NT2/D1 (cell line): ENCODE results near the gene SFXN5.

Experiments used
- DNase-seq: peaks from one replicate; pipeline ENCODE4 v3.0.0-alpha.2; 2011; ENCODE audit warnings: low read depth, low spot score
- H3K27me3 ChIP-seq: 2 replicates; pipeline ENCODE4 v1.6.0; 2011; ENCODE audit warnings: mild to moderate bottlenecking; ENCODE audit not compliant: insufficient read length, insufficient read depth
- H3K36me3 ChIP-seq: 2 replicates; pipeline ENCODE4 v1.6.1; 2011; ENCODE audit warnings: mild to moderate bottlenecking, low read length, mixed read lengths; ENCODE audit not compliant: insufficient read depth, insufficient read length
- H3K4me1 ChIP-seq: 2 replicates; pipeline ENCODE4 v1.5.1; 2011; ENCODE audit not compliant: insufficient read depth, insufficient read length
- H3K4me3 ChIP-seq: 2 replicates; pipeline ENCODE4 v1.5.1; 2011; ENCODE audit warnings: low read depth; ENCODE audit not compliant: insufficient read length
- H3K9ac ChIP-seq: 2 replicates; pipeline ENCODE4 v1.6.0; 2011; ENCODE audit warnings: low read depth; ENCODE audit not compliant: insufficient read length
- H3K9me3 ChIP-seq: 2 replicates; pipeline ENCODE4 v1.5.1; 2011; ENCODE audit warnings: mild to moderate bottlenecking, low read length; ENCODE audit not compliant: insufficient read depth
- SUZ12 ChIP-seq: IDR thresholded peaks from 2 replicates; pipeline ENCODE4 v1.6.1; 2011; ENCODE audit not compliant: insufficient read length, insufficient read depth; ENCODE audit errors: extremely low read depth
- YY1 ChIP-seq: IDR thresholded peaks from 2 replicates; pipeline ENCODE4 v1.6.1; 2011; ENCODE audit not compliant: insufficient read length, insufficient read depth
- ZNF274 ChIP-seq: IDR thresholded peaks from 2 replicates; pipeline ENCODE4 v1.6.1; 2011; ENCODE audit warnings: mild to moderate bottlenecking, low read depth, low read length

Gene SFXN5

DNA sequence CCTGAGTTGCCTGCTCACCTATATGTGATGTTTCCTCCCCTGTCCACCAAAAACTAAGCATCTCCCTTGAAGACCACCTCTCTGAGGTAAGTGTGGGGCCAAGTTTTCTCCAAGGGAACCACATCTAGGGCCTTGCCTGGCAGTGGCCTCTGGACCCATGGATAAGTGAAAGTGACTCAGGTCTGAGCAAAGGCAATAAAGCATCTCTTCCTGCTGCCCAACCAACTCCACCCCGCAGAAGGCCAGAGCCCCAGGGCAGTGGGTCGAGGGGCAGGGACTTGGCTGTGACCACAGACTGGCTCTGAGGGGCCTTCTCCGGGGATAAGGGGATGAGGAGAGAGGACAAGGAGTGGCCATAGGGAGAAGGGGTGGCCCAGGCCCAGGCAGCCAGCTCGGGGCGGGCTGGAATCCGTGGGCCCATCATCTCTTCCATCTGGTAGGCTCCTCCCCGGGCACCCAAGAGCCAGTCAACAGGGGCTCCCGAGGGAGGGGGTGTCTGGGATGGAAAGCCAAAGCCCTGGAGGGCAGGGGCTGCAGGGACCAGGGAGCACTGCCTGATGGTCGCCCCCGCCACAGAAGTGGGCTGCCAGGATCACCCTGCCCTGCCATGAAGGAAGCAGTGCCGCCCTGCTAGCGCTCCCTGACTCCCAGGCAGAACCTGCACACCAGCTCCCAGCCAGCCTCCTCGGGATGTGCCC lies 120.8 kb downstream of the SFXN5 start:
- peaks cover 11% of the 10 kb centered on the region for H3K4me1 ChIP-seq
- no peak overlapping the region for H3K4me3 ChIP-seq
- no peaks in the 10 kb centered on the region for H3K27me3 ChIP-seq
- no peaks in the 10 kb centered on the region for H3K9me3 ChIP-seq
- H3K36me3 ChIP-seq, result peaks cover 9% of the 10 kb centered on the region
- DNase-seq, result no peak
- TF ChIP-seq ZNF274 (no peak), YY1 (no peak), SUZ12 (no peak)
- no peak overlapping the region for H3K9ac ChIP-seq

- TF ChIP-seq ZNF274 (no peak), SUZ12 (no peak), YY1 (no peak)
- peaks cover 8% of the 10 kb centered on the region for H3K4me1 ChIP-seq
- DNase-seq, result no peak
- H3K9me3 ChIP-seq, result no peaks in the 10 kb centered on the region
- H3K9ac ChIP-seq, result no peak overlapping the region
- peaks cover 16% of the 10 kb centered on the region for H3K36me3 ChIP-seq
- H3K4me3 ChIP-seq, result no peak overlapping the region
- no peaks in the 10 kb centered on the region for H3K27me3 ChIP-seq
Measured at GRCh38 chr2:72949642-72950041, 121.9 kb downstream of the SFXN5 start.

- TF ChIP-seq ZNF274 (no peak), SUZ12 (no peak), YY1 (no peak)
- no peak overlapping the region for H3K9ac ChIP-seq
- peaks cover 21% of the 10 kb centered on the region for H3K36me3 ChIP-seq
- no peak overlapping the region for H3K4me3 ChIP-seq
- H3K4me1 ChIP-seq, result peaks cover 8% of the 10 kb centered on the region
- no peaks in the 10 kb centered on the region for H3K9me3 ChIP-seq
- no peaks in the 10 kb centered on the region for H3K27me3 ChIP-seq
- DNase-seq, result no peak
Measured at GRCh38 chr2:72949045-72949444, 122.5 kb downstream of the SFXN5 start.

DNA sequence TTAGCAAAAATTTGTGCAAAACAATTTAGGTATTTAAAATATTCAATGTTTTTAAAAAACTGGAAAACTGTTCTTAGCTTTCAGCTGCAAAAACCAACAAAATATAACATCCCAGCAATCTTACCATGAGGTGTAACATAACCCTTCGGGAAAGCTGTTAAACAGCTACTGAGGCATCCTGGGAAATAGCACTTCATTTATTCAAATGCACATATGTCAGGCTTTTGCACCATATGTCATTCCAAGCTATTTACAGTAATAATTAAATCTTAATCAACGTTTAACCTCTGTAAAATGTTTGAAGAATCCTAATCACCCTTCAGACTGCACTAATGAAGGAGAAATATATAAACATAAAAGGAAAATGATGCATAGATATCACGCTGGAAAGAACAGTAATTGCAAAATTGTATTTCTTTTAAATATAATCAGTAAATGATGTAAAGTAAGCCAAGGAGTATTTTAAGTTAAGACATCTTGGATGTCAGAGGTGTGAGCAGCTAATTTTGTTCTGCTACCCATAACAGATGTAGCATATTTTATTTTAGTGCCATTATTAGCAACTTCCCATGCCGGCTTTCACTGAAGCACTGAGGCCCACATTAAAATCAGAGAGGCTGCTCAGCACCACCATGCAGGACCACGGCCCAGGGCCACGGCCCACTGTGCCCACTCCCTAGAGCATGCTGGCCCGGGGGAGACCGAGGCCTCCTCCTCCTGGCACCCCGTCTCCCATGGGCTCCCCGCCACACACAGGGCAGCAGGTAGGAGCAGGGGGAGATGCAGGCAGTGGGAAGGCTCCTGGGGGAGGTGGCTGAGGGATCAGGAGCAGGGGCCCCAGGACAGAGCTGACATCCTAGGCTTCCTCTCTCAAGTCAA lies 123.3 kb downstream of the SFXN5 start:
- no peaks in the 10 kb centered on the region for H3K9me3 ChIP-seq
- no peak overlapping the region for H3K4me3 ChIP-seq
- H3K36me3 ChIP-seq, result peaks cover 27% of the 10 kb centered on the region
- no peak for DNase-seq
- H3K4me1 ChIP-seq, result peaks cover 8% of the 10 kb centered on the region
- TF ChIP-seq SUZ12 (no peak), ZNF274 (no peak), YY1 (no peak)
- no peaks in the 10 kb centered on the region for H3K27me3 ChIP-seq
- no peak overlapping the region for H3K9ac ChIP-seq

- DNase-seq, result no peak
- no peak overlapping the region for H3K4me3 ChIP-seq
- no peaks in the 10 kb centered on the region for H3K9me3 ChIP-seq
- TF ChIP-seq YY1 (no peak), SUZ12 (no peak), ZNF274 (no peak)
- H3K4me1 ChIP-seq, result peaks cover 7% of the 10 kb centered on the region
- H3K36me3 ChIP-seq, result peaks cover 30% of the 10 kb centered on the region
- no peaks in the 10 kb centered on the region for H3K27me3 ChIP-seq
- H3K9ac ChIP-seq, result no peak overlapping the region
Measured at GRCh38 chr2:72946466-72946865, 125.0 kb downstream of the SFXN5 start.

- H3K4me3 ChIP-seq, result no peak overlapping the region
- no peaks in the 10 kb centered on the region for H3K27me3 ChIP-seq
- TF ChIP-seq YY1, result no peak
- no peak for DNase-seq
- H3K36me3 ChIP-seq, result peaks cover 30% of the 10 kb centered on the region
- H3K9ac ChIP-seq, result no peak overlapping the region
- no peaks in the 10 kb centered on the region for H3K9me3 ChIP-seq
- H3K4me1 ChIP-seq, result peaks cover 13% of the 10 kb centered on the region
Measured at GRCh38 chr2:72945450-72946019, 126.0 kb downstream of the SFXN5 start.

GRCh38 chr2:72944804-72945449 lies 126.6 kb downstream of the SFXN5 start:
- Histone ChIP-seq H3K36me3 (peaks cover 25% of the 10 kb centered on the region), H3K4me3 (no peak overlapping the region), H3K27me3 (no peaks in the 10 kb centered on the region), H3K9ac (no peak overlapping the region), H3K9me3 (no peaks in the 10 kb centered on the region), H3K4me1 (peaks cover 18% of the 10 kb centered on the region)
- no peak for TF ChIP-seq SUZ12
- no peak for TF ChIP-seq YY1
- TF ChIP-seq ZNF274, result no peak
- DNase-seq, result no peak
